Esophagus muscularis mucosa (tissue), 4 donors: ENCODE measurements around the gene CCDC82.

Experiments used
- CTCF ChIP-seq, 3 experiments: fragments of 200-600 bp in 2 of 3; fragments of 450-650 bp in 1 of 3; sonication (generic) in 2 of 3; IDR thresholded peaks; one replicate each; pipeline ENCODE4 v1.5.1; 2017 to 2019; ENCODE audit warnings: antibody characterized with exemption in 3 of 3, mild to moderate bottlenecking in 2 of 3, moderate library complexity in 1 of 3
- EP300 ChIP-seq: sonication (generic); formaldehyde crosslinking; IDR thresholded peaks from one replicate; pipeline ENCODE4 v1.6.1; 2017; ENCODE audit warnings: antibody characterized with exemption
- POLR2A ChIP-seq: fragments of 450-650 bp; IDR thresholded peaks from one replicate; pipeline ENCODE4 v1.6.1; 2017; ENCODE audit warnings: antibody characterized with exemption, moderate library complexity, mild to moderate bottlenecking, low read depth
- POLR2AphosphoS5 ChIP-seq, 2 donors: sonication (generic); formaldehyde crosslinking; IDR thresholded peaks; one replicate each; pipeline ENCODE4 v1.6.1; 2017; ENCODE audit warnings: antibody characterized with exemption in 2 of 2

GRCh38 chr11:96390488-96390792 is 728 bp upstream of the CCDC82 start:
- TF ChIP-seq EP300, result peak; percentile 13
- TF ChIP-seq CTCF (IDR thresholded peaks at IDR 0.05), result no peak
- no peak for TF ChIP-seq POLR2AphosphoS5 (IDR thresholded peaks at IDR 0.05)
- no peak for TF ChIP-seq POLR2A
